ENCODE results near the gene CPB2.

CPB2 gene

DNA sequence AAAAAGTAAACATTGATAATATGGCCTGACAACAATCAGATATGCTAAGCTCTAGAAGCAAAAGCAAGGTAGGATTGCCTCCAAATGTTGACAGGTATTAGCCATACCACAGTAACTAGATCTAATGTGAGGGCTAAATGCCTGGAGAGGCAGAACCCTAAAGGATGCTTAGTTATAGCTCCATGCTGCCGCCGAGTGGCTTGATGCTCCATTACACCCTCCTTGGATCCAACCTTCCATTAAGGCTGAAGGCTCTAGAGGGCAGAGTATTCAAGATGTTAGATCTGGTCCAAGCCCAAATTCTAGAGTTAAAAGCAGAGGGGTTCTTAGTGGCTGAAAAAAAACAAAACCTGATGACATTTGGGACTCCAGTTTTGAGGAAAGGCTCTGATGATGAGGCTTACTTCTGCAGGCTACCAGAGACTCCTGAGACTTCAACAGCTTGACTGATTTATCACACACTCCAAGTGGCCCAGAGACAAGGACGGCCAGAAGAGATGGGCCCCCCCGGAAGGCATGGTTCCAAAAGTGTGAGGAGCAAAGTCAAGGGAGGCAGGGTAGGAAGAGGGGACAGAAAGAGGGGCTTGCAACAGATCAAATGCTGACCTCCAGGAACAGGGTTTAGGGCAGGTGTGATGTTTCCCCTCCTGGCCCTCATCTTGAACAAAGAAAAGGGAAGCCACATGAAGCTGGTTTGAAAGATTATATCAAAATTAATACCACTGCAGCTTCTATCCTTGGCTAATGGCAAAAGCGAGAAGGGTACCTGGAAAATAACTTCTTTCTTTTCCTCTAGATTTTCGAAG lies 21.9 kb upstream of the CPB2 start:
- DNase-seq: no peak

DNA sequence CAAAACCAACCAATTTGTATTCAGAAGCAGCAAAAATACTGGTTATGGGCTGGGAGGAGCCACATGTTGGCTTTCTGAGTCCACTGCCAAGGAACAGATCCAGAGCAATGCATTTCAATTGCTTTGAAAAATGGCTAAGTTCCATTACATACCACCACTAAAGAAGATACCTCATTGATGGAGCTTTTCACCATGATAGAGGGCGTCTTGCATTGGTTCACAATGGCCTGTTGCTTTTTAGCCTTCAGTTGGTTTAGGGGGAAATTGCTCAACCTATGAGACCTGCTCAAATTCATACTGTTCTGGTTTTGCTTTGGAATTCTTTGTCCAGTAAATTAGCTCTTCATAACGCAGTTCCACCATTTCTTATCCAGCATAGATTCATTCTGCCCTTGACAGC lies 21.2 kb upstream of the CPB2 start:
- DNase-seq: no peak

DNA sequence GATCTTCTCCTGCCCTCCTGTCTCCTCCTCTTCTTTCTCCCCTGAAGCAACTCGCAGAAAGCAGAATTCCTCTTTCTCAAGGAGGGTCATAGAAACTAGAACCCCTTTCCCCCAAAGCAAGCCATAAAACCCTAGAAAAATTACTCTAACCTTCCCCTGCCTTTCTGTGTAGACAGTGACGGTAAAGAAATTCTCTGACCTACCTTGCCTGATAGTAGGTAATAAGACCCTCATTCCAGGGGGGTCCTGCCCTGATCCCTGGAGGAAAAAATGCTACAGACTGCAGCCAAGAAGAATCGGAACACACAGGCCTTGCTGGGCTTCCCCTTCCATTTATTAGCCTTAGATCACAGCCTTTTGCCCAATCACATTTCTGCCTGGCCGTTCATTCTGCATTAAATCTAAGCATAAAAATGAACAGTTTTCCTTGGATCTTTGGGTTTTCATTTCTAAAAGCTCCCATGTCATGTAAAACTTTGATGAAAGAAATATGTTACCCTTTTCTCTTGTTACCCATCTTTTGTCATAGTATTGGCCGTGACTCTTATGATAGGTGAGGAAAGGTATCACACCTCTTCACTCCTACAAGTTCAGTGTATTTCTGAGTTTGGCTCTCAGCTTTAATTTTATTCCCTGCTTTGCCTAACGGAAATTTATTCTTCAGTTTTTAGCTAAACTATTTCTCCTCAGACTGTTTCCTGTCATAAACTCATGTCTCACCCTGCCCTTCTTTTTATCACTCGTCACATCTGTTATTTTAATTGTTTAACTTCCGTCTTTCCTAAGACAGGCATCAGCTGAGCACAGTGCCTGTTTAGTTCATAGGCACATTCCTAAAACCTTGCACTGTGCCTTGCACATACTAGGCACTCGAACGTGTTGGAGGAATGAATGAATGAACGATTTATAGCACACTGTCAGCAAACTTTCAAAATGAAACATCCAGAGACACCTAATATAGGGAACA lies 20.4 kb upstream of the CPB2 start:
- DNase-seq: no peak

DNA sequence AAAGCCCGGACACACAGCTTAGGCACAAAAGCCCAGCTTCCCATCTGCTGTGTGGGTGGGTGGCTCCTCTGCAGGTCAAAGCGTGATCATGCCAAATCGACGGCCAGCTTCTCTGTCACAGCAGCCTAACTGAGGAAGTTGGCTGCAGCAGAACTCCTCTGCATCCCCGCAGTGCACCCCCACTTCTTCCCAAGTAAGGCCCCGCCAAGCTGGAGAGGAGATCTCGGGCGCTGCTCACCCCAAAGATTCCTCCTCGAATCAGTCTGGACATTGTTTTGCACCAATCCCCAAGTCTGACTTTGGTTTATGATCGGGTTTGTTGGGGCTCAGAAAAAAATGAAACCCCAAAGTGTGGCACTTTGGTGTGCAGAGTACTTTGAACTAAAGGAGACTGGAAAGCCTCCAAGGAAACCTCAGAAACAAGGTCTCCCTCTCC lies 19.7 kb upstream of the CPB2 start:
- DNase-seq: no peak

DNA sequence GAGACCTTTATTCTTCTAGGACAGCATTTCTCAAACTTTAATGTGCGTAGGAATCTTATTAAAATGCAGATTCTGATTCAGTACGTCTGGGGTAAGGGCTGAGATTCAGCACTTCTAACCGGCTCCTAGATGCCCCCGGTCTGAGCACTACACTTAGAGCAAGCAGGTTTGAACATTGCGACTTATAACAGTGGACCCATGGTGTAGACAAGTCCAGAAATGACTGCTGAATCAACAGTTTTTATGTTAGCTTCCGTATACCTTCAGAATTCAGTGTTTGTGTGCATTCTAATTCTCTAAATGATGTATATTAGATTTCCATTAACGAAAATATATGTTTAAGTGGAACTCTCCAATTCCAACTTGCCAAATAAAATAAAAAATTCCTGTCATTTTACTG lies 17.5 kb upstream of the CPB2 start:
- no peak for DNase-seq

DNA sequence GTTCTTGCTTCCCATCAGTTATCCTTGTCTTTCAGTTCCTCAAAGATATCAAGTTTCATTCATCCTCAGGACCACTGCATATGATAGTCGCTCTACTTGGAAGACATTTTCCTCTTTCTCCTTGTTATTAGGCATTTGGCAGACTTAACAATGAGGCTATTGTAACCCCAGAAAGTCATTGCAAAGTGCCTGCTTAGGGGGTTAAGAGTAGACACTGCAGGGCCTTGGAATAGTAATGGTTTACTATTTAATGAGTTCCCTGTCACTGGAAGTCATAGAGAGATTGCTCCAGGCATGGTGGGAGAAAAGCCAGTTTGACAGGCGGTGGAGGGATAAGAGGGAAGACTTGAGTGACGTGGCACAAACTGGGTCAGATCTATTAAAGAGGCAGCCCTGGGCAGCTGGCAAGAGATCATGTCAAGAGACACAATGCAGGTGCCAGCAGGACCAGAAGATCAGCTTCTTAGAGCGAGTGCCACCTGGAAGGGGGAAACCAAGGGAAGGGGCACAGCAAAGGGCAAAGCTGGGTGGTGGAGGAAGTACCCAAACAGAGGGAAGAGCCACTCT lies 16.8 kb upstream of the CPB2 start:
- no peak for DNase-seq

DNA sequence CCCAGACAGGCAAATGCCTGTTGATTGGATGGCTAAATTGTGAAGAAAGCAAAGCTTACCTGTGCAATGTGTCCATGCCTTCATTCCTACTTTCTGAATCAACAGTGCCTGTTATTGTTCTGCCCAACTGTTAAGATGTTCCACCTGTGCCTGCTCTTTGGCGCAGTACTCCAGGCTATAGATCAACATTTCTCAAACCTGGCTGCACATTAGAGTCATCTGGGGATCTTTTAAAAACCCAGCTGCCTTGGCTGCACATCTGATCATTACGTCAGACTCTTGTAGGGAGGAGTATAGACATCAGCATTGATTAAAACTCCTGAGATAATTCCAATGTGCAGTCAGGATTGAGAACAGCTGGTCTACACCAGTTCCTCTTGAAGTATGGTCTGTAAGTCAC lies 16.2 kb upstream of the CPB2 start:
- DNase-seq: no peak

DNA sequence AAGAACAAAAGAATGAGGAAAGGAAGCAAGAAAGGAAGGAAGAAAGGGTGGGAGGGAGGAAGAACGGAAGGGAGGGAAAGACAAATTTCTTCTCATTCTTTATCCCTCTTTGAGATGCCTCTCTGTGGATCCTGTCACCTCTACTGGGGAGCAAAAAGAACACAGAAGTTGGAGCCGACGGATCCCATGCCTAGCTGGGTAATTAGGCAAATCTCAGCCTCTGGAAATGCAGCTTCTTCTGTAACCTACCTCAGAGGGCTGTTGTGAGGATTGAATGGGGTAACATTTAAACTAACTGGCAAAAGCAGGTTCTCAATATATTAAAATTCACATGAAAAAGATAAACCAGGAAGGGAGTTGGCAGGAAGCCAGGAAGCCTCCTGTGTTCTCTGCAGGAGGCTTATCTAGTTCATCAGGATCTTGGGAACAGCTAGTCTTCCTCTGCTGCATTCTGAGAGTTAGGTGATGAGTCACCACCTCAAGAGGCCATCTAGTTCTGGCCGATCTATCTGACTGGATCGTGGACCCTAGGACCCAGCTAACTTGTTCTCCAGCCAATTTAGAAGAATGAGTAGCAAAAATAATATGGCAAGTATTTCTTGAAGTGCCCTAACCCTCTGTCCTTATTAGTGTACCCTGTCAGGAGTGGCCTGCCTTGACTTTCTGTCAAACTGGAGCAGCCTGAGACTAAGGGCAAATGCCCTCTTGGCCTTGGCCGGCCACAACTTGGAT lies 15.2 kb upstream of the CPB2 start:
- no peak for DNase-seq

DNA sequence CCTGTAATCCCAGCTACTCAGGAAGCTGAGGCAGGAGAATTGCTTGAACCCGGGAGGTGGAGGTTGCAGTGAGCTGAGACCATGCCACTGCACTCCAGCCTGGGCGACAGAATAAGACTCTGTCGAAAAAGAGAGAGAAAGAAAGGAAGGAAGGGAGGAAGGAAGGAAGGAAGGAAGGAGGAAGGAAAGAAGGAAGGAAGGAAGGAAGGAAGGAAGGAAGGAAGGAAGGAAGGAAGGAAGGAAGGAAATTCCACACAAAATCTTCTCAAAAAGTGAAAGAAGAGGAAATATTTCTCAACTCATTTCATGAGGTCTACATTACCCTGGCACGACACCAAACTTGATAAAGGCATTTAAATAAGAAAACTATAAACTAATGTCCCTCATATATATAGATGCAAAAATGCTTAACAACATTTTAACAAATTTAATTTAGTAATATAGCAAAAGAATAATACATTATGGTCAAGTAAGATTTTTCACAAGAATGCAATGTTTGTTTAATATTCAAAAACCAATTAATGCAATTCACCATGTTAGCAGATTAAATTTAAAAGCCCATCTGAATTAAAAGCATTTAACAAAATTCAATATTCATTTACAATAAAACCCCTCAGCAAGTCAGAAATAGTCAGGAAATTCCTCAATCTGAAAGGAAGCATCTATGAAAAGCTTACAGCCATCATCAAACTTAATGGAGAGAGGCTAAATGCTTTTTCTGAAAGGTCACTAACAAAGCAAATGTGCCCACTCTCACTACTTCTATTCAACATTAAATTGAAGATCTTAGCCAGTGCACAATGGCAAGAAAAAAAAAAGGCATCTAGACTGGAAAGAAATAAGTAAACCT lies 12.0 kb upstream of the CPB2 start:
- DNase-seq: no peak

DNA sequence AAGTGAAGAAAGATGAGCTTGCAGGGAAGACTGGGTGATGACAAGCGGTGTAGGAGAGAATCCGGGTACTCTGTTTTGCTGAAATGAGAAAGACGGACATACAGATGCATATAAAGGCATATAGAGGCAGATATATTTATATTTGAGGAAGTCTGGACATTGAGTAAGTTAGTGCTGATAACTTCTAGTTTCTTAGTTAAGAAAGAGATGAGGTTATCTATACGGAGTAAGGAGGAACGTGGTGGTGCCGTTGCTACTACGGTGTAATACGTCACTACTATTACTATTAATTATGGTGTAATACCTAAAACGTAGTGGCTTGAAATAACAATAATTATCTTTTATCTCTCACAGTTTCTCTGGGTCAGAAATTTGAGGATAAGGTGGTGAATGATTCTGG lies 9.8 kb upstream of the CPB2 start:
- DNase-seq: no peak

DNA sequence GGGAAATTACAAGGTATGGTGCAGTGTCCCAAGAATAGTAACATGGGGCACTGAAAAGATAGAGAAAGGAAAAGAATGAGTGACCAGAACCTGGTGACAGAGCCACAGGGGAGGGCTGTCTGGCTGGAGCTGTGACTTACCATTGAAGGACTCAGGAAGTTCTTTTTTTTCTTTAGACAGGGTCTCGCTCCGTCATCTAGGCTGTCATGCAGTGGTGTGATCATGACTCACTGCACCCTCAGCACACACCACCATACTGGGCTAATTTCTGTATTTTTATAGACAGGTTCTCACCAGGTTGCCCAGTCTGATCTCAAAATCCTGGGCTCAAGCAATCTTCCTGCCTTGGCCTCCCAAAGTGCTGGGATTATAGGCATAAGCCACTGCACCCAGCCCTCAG lies 8.8 kb upstream of the CPB2 start:
- DNase-seq: no peak

DNA sequence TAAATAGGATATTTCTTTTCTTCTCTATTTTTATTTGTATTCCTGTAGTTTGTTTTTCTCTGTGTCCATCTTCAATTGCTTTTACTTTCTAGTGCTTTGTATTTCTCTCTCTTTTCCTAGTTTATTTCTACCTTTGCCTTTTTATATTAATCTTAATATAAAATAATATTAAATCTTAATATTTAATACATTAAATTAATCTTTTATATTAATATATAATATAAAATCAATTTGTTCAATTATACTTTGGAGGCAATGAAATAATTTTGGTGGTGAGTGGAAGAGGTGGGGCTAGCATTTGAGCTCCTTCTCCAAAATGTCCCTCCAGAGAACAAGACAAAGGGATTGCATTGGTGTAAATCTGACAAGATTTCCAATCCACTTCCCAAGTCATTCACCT lies 6.3 kb upstream of the CPB2 start:
- DNase-seq: no peak

DNA sequence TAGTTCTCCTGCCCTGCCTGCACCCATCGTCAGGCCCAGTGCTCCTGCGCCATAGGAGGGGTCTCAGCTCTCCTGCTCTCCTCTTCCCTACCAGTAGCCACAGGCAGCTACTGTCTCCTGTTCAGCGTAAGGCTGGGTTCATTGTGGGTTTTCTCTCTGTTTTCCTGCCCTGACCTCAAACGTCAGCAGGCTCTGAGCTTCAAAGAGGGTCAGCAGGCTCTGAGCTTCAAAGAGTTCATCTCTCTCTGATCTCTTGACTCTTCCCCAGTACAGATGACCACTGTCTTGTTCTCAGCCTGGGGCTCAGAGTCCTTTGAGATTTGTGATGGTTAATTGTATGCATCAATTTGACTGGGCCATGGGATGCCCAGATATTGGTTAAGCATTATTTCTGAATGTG lies 4.6 kb upstream of the CPB2 start:
- DNase-seq: no peak

DNA sequence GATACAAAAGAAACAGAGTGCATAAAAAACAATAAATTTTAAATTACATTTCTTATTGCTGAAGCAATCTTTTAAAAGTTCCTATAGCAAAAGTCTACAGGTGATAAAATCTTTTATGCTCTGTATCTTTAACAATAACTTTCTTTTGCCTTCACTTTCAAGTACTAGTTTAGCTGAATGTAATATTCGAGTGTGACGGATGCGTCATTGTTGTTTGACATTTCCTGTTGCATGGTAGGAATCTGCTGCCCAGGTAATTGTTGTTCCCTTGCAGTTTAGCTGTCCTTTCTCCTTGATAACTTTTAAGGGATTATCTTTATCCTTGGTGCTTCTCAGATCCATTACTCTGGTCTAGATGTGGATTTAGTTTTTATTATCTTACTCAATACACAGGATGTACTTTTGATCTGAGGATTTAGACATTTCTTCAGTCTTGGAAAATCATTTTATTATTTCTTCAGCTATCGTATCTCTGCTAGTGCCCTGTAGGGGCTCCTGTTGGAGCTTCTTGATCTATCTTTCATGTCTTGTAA lies 2.1 kb upstream of the CPB2 start:
- no peak for DNase-seq

DNA sequence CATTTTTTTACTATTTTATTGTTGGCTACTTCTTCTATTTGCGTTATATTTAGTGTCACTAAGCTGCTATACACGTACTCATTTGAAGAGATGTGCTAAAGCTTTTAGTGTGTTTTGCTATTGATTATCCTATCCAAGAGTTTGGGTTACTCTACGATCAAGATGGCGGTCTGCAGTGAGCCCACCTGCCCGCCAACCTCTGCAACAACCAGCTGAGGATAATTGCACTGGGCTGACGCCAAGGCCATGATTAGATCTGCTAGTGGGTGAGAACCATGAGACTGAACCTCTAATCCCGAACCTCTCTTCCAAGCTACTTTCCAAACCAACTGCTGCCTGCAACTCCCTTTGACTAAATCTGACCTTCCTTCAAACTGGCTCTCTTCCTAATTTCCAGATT lies 1.8 kb downstream of the CPB2 start:
- no peak for DNase-seq

DNA sequence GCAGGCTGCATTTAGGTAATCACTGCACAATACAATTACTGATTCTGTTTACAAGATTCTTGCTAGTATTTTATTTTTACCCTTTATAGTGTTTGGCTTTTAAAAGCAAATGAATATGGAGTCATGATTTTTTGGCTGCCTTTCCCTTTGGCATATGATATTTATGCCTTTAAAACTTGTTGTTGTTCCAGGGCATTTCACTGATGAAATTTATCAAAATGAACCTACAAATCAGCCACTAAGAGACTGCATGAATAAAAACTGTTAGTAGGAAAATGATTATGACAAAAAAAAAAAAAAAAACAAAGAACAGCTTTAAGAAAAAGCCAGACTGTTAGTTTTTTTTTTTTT lies 2.6 kb downstream of the CPB2 start:
- DNase-seq: no peak

DNA sequence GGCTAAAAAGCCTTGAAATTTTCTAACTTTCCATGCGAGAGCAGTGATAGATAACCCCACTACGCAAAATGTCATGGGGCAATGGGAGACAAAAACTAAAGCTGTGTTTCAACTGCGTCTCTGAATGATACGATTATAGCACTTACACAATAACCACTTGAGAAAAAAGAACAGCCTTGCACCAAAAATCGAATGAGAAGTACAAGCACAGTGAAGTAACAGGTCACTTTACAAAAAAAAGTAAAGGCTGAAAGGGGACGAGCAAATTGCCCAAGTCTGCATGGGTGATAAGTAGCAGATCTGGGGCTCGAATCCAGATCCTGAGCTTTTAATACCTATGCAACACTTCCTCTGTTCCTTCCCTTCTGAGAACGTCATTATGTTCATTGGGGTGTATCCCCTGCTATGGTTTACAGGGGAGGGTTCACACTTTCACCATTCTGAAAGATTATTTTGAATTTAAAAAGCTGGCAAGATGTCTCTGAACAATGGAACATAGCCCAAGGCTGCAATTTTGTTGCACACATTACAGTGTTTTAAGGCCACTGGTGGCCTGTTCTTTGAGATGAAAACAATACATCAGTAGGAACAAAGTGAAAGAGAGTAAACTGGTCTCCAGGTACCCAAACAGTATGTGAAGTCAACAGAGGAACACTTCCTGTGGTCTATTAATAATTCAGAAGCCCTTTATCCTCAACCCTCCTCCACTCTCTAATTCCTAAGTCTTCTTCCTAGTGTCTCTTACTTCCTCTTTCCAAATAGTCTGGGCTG lies 3.2 kb downstream of the CPB2 start:
- DNase-seq: no peak

DNA sequence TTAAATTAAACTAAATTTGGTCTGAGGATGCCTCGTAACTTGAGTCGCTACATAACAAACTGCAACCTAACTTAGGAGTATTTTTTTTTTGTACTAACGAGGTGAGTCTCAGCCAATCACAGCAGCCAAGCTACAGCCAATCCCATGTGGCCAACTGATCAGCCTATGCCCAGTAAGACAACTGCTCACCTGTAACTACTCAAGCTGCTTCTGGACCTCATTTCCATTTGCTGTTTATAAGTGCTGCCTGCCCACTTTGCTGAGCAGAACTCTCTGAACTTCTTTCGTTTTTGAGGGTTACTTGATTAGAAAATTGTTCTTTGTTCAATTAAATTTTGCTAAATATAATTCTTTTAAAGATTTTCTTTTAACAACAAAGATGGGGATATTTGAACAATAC lies 3.8 kb downstream of the CPB2 start:
- no peak for DNase-seq

DNA sequence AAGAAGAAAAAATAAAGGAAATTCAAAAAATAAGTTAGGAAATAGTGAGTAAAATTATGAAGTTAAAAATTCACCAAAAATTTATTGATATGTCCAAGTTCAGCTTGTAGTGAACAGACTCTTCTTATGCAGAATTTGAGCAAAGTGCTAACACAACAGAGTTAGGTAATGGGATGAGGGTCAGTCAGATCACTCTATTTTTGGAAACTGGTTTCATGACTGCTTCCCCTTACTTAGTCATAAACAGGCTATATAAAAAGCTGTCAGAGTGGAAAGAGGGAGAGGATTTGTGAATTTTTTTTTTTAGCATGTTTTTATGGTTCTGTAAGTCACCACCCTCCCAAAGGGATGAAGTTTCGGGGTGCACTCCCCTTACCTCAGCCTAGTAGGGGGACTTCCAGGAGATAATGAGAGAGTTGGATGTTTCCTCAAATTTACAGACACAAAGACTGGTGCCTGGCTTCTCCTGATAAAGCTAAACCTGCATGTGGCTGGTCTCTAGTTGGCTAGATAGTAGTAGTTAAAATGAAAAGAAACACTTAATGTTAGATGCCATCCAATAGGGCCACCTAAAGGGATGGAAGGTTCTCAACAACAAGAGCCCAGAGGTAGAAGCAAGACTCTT lies 4.5 kb downstream of the CPB2 start:
- DNase-seq: no peak

DNA sequence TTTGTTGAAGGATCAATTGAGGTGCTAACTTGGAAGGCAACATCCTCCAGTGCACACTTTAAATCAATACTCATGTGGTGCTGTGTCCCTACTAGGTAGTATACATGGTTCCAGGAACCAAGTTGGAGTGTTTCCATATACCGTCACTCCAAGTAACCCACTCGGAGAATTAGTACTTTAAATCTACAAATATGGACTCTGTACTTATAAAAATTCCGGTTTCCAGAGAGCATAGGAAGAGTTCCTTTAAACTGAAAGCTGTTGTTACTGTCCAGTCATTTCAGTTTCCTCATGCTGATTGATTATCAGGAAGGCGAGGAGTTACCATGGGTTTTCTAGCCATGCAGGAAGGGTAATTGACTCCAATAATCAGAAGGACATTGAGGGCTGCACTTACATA lies 7.2 kb downstream of the CPB2 start:
- DNase-seq: no peak

DNA sequence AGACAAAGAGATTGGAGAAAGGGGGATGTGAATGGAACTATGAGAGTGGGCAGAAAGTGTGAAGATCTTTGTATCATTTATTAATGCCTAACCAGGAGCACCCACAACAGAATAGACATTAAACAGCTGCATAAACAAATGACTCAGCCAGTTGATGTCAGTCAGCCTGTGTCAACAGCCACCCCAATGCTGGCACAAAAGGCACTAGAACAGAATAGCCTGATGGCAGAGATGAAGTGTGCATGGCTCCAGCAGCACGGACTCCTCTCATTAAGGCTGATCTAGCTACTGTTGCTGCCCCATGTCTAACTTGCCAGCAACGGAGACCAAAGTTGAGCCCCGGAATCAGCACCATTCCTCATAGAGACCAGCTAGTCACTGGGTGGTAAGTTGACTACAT lies 7.8 kb downstream of the CPB2 start:
- DNase-seq: no peak
